Prostate gland (tissue), 2 donors: ENCODE measurements around the gene AFF3.

ENCODE experiments used
- POLR2A ChIP-seq: fragments of 450-650 bp; IDR thresholded peaks from one replicate; pipeline ENCODE4 v1.6.1; 2016; ENCODE audit warnings: antibody characterized with exemption, mild to moderate bottlenecking
- POLR2AphosphoS5 ChIP-seq: sonication (generic); formaldehyde crosslinking; IDR thresholded peaks from one replicate; pipeline ENCODE4 v1.6.1; 2017; ENCODE audit warnings: antibody characterized with exemption
- TF ChIP-seq, protein P1 (sequence below), 4 experiments: fragments of 200-600 bp in 2 of 4; fragments of 450-650 bp in 2 of 4; sonication (generic) in 2 of 4; IDR thresholded peaks; 1 replicate in 3 of 4; 2 replicates in 1 of 4; pipeline ENCODE4 v1.5.1; 2016 to 2019; ENCODE audit warnings: antibody characterized with exemption in 4 of 4, mild to moderate bottlenecking in 2 of 4, moderate library complexity in 2 of 4

GRCh38 chr2:99653433-99653832 is 489.0 kb downstream of the AFF3 start:
- TF ChIP-seq, protein P1, sequence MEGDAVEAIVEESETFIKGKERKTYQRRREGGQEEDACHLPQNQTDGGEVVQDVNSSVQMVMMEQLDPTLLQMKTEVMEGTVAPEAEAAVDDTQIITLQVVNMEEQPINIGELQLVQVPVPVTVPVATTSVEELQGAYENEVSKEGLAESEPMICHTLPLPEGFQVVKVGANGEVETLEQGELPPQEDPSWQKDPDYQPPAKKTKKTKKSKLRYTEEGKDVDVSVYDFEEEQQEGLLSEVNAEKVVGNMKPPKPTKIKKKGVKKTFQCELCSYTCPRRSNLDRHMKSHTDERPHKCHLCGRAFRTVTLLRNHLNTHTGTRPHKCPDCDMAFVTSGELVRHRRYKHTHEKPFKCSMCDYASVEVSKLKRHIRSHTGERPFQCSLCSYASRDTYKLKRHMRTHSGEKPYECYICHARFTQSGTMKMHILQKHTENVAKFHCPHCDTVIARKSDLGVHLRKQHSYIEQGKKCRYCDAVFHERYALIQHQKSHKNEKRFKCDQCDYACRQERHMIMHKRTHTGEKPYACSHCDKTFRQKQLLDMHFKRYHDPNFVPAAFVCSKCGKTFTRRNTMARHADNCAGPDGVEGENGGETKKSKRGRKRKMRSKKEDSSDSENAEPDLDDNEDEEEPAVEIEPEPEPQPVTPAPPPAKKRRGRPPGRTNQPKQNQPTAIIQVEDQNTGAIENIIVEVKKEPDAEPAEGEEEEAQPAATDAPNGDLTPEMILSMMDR (IDR thresholded peaks at IDR 0.05), result no peak
- TF ChIP-seq POLR2A (no peak), POLR2AphosphoS5 (no peak)
